ENCODE results near the gene RTN4IP1. TPM values are rescaled to one million over a fixed set of nuclear protein-coding genes. Genes with fewer than 3 reads are reported as not detected.

The RTN4IP1 gene
- total and polyA plus RNA-seq, 11 donors: 6.9 to 23.3 (median 13.6) TPM

GRCh38 chr6:106569428-106569827, 59.9 kb downstream of the RTN4IP1 start:
- Histone ChIP-seq H3K4me1 (peaks cover 0 to 10% (median 0%) of the 10 kb centered on the region in 12 donors), H3K36me3 (peaks cover 0 to 64% (median 31%) of the 10 kb centered on the region in 9 donors), H3K4me3 (no peak overlapping the region), H3K27ac (no peak overlapping the region), H3K9me3 (no peaks in the 10 kb centered on the region), H3K27me3 (no peaks in the 10 kb centered on the region)
- intact Hi-C loops (cut with DNase I): loop anchor here in 9 of 10 donors (5.0 to 10.0 kb wide), 5 partner anchors 227 to 1145 kb away; partner anchors contain the start of gene CD24 (in 1 of the 9)
- ATAC-seq (no peak), DNase-seq (no peak)
- TF ChIP-seq POLR2A (IDR thresholded peaks at IDR 0.05): no peak
- TF ChIP-seq CTCF (IDR thresholded peaks at IDR 0.05): no peak
- 86 to 97% (median 97%) methylated on average over 4 of the region's 4 CpGs for WGBS, 4 donors

- TF ChIP-seq POLR2A (IDR thresholded peaks at IDR 0.05) (no peak), CTCF (IDR thresholded peaks at IDR 0.05) (no peak)
- Histone ChIP-seq H3K27me3 (no peaks in the 10 kb centered on the region), H3K4me3 (no peak overlapping the region), H3K36me3 (peaks cover 0 to 73% (median 29%) of the 10 kb centered on the region in 9 donors), H3K27ac (no peak overlapping the region), H3K4me1 (peaks cover 0 to 9% (median 0%) of the 10 kb centered on the region in 12 donors), H3K9me3 (no peaks in the 10 kb centered on the region)
- no peak for DNase-seq
- intact Hi-C loops (cut with DNase I): loop anchor here in 9 of 10 donors (5.0 to 10.0 kb wide), 5 partner anchors 226 to 1144 kb away; partner anchors contain the start of gene CD24 (in 1 of the 9)
- ATAC-seq: no peak
- WGBS, 4 donors: 83 to 92% (median 90%) methylated on average over 2 of the region's 2 CpGs
Observed at GRCh38 chr6:106568530-106568929, 60.8 kb downstream of the RTN4IP1 start.

- H3K36me3 ChIP-seq: peaks cover 0 to 85% (median 6%) of the 10 kb centered on the region in 9 donors
- DNase-seq (no peak), ATAC-seq (peak in 1 of 4 donors; percentile 47)
- H3K9me3 ChIP-seq: no peaks in the 10 kb centered on the region
- H3K27me3 ChIP-seq: no peaks in the 10 kb centered on the region
- peaks cover 0 to 11% (median 0%) of the 10 kb centered on the region in 12 donors for H3K4me1 ChIP-seq
- TF ChIP-seq CTCF (IDR thresholded peaks at IDR 0.05): no peak
- TF ChIP-seq POLR2A (IDR thresholded peaks at IDR 0.05): no peak
- H3K27ac ChIP-seq: no peak overlapping the region
- 56 to 80% (median 75%) methylated on average over 3 to 4 of the region's 4 CpGs for WGBS, 4 donors
- no peak overlapping the region for H3K4me3 ChIP-seq
- intact Hi-C loops (cut with DNase I): loop anchor here in 5 of 10 donors (1.0 to 10.0 kb wide), 5 partner anchors 119 to 1140 kb away; partner anchors contain the start of gene CD24 (in 1 of the 5)
Observed at GRCh38 chr6:106564476-106564875, 64.8 kb downstream of the RTN4IP1 start.

GRCh38 chr6:106563614-106564013, 65.7 kb downstream of the RTN4IP1 start:
- Histone ChIP-seq H3K4me1 (peaks cover 0 to 11% (median 0%) of the 10 kb centered on the region in 12 donors), H3K27ac (peak overlapping the region in 1 of 12 donors; percentile 42), H3K27me3 (no peaks in the 10 kb centered on the region), H3K36me3 (peaks cover 0 to 85% (median 4%) of the 10 kb centered on the region in 9 donors), H3K9me3 (no peaks in the 10 kb centered on the region), H3K4me3 (no peak overlapping the region)
- intact Hi-C loops (cut with DNase I): loop anchor here in 5 of 10 donors (1.0 to 10.0 kb wide), 5 partner anchors 118 to 1139 kb away; partner anchors contain the start of gene CD24 (in 1 of the 5)
- peak in 3 of 5 donors; percentile 22 to 49 (median 41) for DNase-seq
- WGBS, 4 donors: 16 to 53% (median 36%) methylated on average over 2 of the region's 2 CpGs
- ATAC-seq: peak in 3 of 4 donors; percentile 50 to 64 (median 55)
- TF ChIP-seq POLR2A (IDR thresholded peaks at IDR 0.05) (no peak), CTCF (IDR thresholded peaks at IDR 0.05) (no peak)
